ENCODE results near the gene BPIFA2.

GRCh38 chr20:33188421-33188820 is 20.5 kb downstream of the BPIFA2 start:
- no peak for TF ChIP-seq CTCF (conservative IDR thresholded peaks at IDR 0.05)
- no peak for TF ChIP-seq ZFX (IDR thresholded peaks at IDR 0.05)

Measured in C4-2B (cell line).